ENCODE data around the gene SLC7A5. TPM values are rescaled to one million over a fixed set of nuclear protein-coding genes. Genes with fewer than 3 reads are reported as not detected.
"Not testable (repeated sequence)": the region's sequence is repeated elsewhere in the genome, so short reads cannot be mapped to it uniquely, and the experiment has no call there.

The SLC7A5 gene
- polyA plus RNA-seq, 1 donor from 2014 or later, result 3.9 TPM

- not testable (repeated sequence) for H3K27me3 ChIP-seq (ENCODE audit: insufficient read depth, low read depth, low read length)
These were observed 20.5 kb upstream of the SLC7A5 start for GRCh38 chr16:87889762-87890161.

GRCh38 chr16:87888346-87888745 is 19.0 kb upstream of the SLC7A5 start:
- not testable (repeated sequence) for H4K20me1 ChIP-seq (ENCODE audit: insufficient read depth); H3K9me3 ChIP-seq (ENCODE audit: low read length); H3K9ac ChIP-seq (ENCODE audit: low read length); H3F3A ChIP-seq (ENCODE audit: insufficient read depth, low read length, poor library complexity, severe bottlenecking); H3K4me2 ChIP-seq (ENCODE audit: low read length); H3K27me3 ChIP-seq (ENCODE audit: insufficient read depth, low read depth, low read length); H3K36me3 ChIP-seq (ENCODE audit: insufficient read depth, low read length); H2AFZ ChIP-seq (ENCODE audit: low read depth, low read length); H3K4me3 ChIP-seq (ENCODE audit: low read length); H3K9me2 ChIP-seq (ENCODE audit: insufficient read depth, low read length); H3K79me2 ChIP-seq (replicated peaks; ENCODE audit: insufficient read depth, low read length); H3K27ac ChIP-seq (ENCODE audit: low read length)

More at GRCh38 chr16:87889762-87890161, 20.5 kb upstream of the SLC7A5 start:
- H4K20me1 ChIP-seq (ENCODE audit: insufficient read depth); H3F3A ChIP-seq (ENCODE audit: insufficient read depth, low read length, poor library complexity, severe bottlenecking); H3K9ac ChIP-seq (ENCODE audit: low read length); H3K36me3 ChIP-seq (ENCODE audit: insufficient read depth, low read length); H3K9me3 ChIP-seq (ENCODE audit: low read length); H3K79me2 ChIP-seq (replicated peaks; ENCODE audit: insufficient read depth, low read length); H3K4me3 ChIP-seq (ENCODE audit: low read length); H3K9me2 ChIP-seq (ENCODE audit: insufficient read depth, low read length); H2AFZ ChIP-seq (ENCODE audit: low read depth, low read length); H3K27ac ChIP-seq (ENCODE audit: low read length); H3K4me2 ChIP-seq (ENCODE audit: low read length): not testable (repeated sequence)

- not testable (repeated sequence) for H3K27me3 ChIP-seq (ENCODE audit: insufficient read depth, low read depth, low read length); H3K9me3 ChIP-seq (ENCODE audit: low read length); H3K4me3 ChIP-seq (ENCODE audit: low read length); H3K9me2 ChIP-seq (ENCODE audit: insufficient read depth, low read length); H2AFZ ChIP-seq (ENCODE audit: low read depth, low read length); H3K27ac ChIP-seq (ENCODE audit: low read length); H3K4me2 ChIP-seq (ENCODE audit: low read length); H3K36me3 ChIP-seq (ENCODE audit: insufficient read depth, low read length); H4K20me1 ChIP-seq (ENCODE audit: insufficient read depth); H3F3A ChIP-seq (ENCODE audit: insufficient read depth, low read length, poor library complexity, severe bottlenecking); H3K9ac ChIP-seq (ENCODE audit: low read length); H3K79me2 ChIP-seq (replicated peaks; ENCODE audit: insufficient read depth, low read length)
These were observed 18.6 kb upstream of the SLC7A5 start for GRCh38 chr16:87887931-87888330.

- H3K9ac ChIP-seq (ENCODE audit: low read length); H3K27ac ChIP-seq (ENCODE audit: low read length); H3K9me3 ChIP-seq (ENCODE audit: low read length); H2AFZ ChIP-seq (ENCODE audit: low read depth, low read length); H3K79me2 ChIP-seq (replicated peaks; ENCODE audit: insufficient read depth, low read length); H3K4me3 ChIP-seq (ENCODE audit: low read length); H3K9me2 ChIP-seq (ENCODE audit: insufficient read depth, low read length); H3K36me3 ChIP-seq (ENCODE audit: insufficient read depth, low read length); H3K4me2 ChIP-seq (ENCODE audit: low read length); H4K20me1 ChIP-seq (ENCODE audit: insufficient read depth); H3K27me3 ChIP-seq (ENCODE audit: insufficient read depth, low read depth, low read length); H3F3A ChIP-seq (ENCODE audit: insufficient read depth, low read length, poor library complexity, severe bottlenecking): not testable (repeated sequence)
These were observed 16.2 kb upstream of the SLC7A5 start for GRCh38 chr16:87885371-87885967.

- Histone ChIP-seq H3K9me2 (ENCODE audit: insufficient read depth, low read length) (no peaks in the 10 kb centered on the region), H3K4me3 (ENCODE audit: low read length) (no peak overlapping the region), H4K20me1 (ENCODE audit: insufficient read depth) (no peaks in the 10 kb centered on the region), H3K36me3 (ENCODE audit: insufficient read depth, low read length) (no peaks in the 10 kb centered on the region), H3K9ac (ENCODE audit: low read length) (no peak overlapping the region), H3K9me3 (ENCODE audit: low read length) (no peaks in the 10 kb centered on the region), H3K4me2 (ENCODE audit: low read length) (no peak overlapping the region), H3K27me3 (ENCODE audit: insufficient read depth, low read depth, low read length) (no peaks in the 10 kb centered on the region), H2AFZ (ENCODE audit: low read depth, low read length) (no peak overlapping the region), H3K27ac (ENCODE audit: low read length) (no peak overlapping the region), H3F3A (ENCODE audit: insufficient read depth, low read length, poor library complexity, severe bottlenecking) (no peaks in the 10 kb centered on the region), H3K79me2 (replicated peaks; ENCODE audit: insufficient read depth, low read length) (no peaks in the 10 kb centered on the region)
- no peak for TF ChIP-seq POLR2AphosphoS5 (IDR thresholded peaks at IDR 0.05)
- TF ChIP-seq MXI1 (conservative IDR thresholded peaks at IDR 0.05; ENCODE audit: poor library complexity, severe bottlenecking), result no peak
- no peak for TF ChIP-seq REST (IDR thresholded peaks at IDR 0.05; ENCODE audit: borderline replicate concordance)
- no peak for TF ChIP-seq TAF1 (IDR thresholded peaks at IDR 0.05; ENCODE audit: low read depth)
- no peak for TF ChIP-seq CTCF (IDR thresholded peaks at IDR 0.05; ENCODE audit: poor library complexity, severe bottlenecking)
- TF ChIP-seq EZH2 (IDR thresholded peaks at IDR 0.05; ENCODE audit: borderline replicate concordance, insufficient read depth, low read length, poor library complexity, severe bottlenecking), result no peak
- TF ChIP-seq EP300 (conservative IDR thresholded peaks at IDR 0.05; ENCODE audit: poor library complexity, severe bottlenecking), result no peak
- no peak for TF ChIP-seq RAD21 (conservative IDR thresholded peaks at IDR 0.05)
- no peak for TF ChIP-seq SMC3 (conservative IDR thresholded peaks at IDR 0.05; ENCODE audit: poor library complexity)
These were observed 13.2 kb upstream of the SLC7A5 start for GRCh38 chr16:87882436-87883019.

Data from neural cell (in vitro differentiated cells).